GM21825 (cell line): ENCODE data around the gene TNS1.

Source experiments
- ATAC-seq: cut with Tn5 transposase; IDR thresholded peaks from one replicate; pipeline ENCODE4 v1.9.1; 2021; ENCODE audit warnings: mild to moderate bottlenecking, moderate library complexity; ENCODE audit not compliant: unreplicated experiment

The TNS1 gene

DNA sequence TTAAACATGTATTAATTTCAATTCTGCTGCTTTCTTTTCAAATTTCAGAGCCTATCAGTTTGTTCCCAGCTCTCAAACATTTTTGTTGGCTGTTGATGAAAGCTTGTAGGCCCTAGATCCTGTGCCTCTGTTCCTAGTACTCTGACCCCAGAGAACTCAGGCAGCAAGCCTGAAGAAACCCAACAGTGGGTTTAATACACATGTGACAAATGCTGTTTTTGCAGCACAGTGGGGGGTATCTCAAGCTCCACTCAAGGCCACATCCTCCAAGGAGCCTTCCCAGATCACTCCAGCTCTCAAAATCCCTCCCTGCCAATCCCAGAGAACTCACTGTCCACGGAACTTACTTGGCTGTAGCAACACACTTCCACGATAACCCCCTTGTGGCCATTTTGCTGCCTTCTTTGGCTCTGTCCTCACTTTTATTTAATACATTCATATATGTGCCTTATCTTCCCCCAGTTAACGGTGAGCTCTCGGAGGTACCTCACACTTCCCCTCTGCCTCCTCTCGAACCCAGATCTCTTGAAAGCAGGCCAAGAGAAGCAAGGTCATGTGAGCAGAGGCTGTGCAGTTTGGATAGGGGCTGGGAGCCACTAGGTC is 122.4 kb downstream of the TNS1 start:
- ATAC-seq = no peak

DNA sequence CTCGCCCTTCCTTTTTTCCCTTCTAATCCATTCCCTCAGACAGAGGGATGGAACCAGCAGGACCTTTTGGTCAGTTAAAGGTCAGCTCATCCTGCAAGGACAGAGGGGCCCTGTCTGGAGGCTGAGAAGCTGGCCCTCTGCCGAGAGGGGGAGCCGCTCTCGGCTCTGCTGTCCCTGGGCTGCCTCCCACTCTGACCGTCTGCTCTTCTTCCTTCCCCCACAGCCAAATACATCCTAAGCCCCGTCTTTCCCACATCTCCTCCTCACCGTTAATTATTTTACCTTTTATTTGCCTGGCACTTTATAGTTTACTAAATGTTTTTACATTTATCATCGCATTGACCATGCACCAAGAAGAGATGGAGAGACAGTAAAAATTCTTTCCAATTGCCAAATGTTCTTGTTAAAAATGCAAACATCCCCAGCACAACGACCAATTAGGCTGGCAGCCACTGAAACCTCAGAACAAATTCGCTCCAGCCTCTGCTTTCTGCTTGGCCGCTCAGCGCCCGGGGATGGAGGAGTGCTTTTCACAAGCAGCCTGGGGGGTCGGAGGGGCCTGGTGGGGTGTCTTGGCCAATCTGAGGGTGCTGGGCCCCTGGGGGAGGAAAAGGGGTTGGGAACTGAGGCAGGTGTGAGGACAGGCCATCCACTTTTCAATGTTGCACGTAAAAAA is 123.7 kb downstream of the TNS1 start:
- no peak for ATAC-seq

- ATAC-seq = no peak
These were observed 124.9 kb downstream of the TNS1 start for GRCh38 chr2:217877866-217878265.

GRCh38 chr2:217876253-217876570 is 126.6 kb downstream of the TNS1 start:
- ATAC-seq = no peak

DNA sequence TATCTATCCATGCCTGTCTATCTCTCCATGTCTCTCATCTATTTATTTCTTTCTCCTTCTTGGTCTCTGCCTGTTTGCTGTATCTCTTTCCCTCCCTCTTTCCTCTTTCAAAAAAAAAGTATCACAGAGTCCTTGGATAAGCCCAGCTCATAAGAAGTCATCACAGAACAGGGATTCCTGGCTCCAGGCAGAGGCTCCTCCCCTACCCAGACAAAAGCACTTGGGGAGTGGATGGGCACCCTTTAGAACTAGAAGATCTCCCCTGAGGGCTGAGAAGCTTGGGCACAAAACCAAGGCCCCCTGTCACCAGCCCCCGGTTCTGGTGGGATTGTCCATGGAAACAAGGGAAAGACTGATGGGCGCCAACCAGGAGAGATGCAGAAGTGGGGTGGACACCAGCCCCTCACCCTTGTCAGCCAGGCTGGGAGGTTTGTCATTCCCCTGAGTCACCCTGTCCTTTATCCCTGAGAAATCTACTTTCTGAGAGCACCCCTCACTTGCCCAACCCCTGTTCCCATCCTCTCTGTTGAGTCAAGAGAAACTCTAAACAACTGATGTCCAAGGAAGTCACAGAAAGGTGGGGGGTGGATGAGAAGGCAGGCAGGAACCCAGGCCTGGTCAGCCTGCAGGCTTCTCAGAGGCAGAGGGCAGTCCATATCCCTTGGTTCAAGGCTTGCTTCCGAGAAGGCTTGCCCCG is 127.1 kb downstream of the TNS1 start:
- no peak for ATAC-seq

DNA sequence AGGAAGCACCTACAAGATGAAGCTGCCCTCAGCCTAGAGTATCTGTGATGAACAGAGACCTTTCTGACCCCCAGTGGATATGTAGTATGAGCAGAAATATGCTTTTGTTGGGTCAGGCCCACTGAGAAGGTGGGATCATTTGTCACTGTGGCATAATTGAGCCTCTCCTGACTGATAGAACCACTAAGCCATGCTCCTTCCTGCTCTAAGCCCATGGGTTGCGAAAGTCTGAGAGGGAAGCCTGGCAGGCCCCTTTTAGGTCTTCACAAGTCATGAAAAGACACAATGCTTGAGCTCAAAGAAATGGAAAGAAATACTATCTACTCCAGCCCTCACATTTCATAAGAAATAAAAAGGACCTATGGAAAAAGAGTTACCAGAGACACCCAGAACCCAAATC is 127.7 kb downstream of the TNS1 start:
- no peak for ATAC-seq

DNA sequence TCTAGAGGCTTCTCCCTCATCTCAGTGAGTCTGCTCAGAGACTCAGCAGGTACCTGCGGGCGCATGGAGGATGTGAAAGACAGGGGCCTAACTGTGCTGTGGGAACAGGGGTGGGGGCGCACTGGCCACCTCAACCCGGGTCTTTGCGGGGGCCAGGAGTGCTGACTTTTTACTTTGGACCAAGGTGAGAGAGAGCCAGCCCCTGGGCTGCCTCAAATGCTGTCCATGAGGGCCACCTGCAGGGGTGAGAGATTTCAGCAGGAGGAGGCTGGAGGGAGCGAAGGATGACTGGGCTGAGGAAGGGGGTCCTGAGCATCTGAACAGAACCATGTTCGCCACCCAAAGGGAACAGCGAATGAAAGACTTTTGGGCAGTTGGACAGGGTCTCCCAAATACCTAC is 129.4 kb downstream of the TNS1 start:
- ATAC-seq = no peak

GRCh38 chr2:217872319-217872718 is 130.5 kb downstream of the TNS1 start:
- ATAC-seq = no peak

GRCh38 chr2:217870528-217871011 is 132.2 kb downstream of the TNS1 start:
- ATAC-seq = no peak

- no peak for ATAC-seq
These were observed 133.9 kb downstream of the TNS1 start for GRCh38 chr2:217868911-217869334.

DNA sequence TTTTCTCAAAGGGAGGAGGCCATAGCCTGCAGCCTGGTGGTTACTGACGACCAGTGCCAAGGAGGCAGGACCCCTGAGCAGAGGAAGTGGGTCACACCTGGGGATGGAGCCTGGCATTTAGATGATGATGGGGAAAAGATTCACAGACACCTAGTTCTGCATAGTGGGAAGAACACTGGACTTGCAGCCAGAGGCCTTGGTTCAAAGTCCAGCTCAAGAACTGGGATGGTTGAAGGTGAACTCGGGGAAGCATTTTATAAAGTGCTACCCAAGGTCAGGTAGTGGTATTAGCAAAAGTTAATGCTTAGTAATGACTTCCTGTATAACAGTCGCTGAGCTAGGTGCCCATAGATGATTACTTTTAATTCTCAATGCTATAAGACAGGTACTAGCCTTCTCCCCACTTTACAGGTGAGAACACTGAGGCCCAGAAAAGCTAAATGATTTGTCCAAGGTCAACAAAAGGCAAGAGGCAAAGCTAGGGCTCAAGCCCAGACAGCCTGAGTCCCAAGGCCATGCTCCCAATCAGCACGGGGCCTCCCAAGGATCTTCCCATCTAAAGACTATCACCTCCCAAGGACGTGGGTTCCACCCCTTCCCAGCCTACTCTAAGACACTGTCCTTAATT is 134.4 kb downstream of the TNS1 start:
- no peak for ATAC-seq

DNA sequence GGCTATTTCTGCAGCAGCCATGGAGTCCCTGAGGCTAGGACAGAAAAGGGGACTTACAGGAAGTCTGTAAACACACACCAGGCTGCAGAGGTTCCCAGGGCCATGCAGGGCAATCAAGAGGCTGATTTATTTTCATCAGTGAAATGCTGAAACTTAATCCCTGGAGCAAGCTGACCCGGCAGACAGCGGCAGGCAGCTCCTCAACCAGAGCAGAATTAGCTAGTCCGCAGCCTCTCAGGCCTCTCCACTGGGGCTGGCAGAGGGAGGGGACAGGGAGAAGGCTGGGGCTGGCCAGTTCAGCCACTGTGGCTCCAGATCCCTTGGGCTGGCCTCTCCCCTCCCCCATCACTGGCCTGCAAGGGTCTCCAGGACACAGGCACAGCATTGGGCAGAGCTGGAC is 136.3 kb downstream of the TNS1 start:
- no peak for ATAC-seq

DNA sequence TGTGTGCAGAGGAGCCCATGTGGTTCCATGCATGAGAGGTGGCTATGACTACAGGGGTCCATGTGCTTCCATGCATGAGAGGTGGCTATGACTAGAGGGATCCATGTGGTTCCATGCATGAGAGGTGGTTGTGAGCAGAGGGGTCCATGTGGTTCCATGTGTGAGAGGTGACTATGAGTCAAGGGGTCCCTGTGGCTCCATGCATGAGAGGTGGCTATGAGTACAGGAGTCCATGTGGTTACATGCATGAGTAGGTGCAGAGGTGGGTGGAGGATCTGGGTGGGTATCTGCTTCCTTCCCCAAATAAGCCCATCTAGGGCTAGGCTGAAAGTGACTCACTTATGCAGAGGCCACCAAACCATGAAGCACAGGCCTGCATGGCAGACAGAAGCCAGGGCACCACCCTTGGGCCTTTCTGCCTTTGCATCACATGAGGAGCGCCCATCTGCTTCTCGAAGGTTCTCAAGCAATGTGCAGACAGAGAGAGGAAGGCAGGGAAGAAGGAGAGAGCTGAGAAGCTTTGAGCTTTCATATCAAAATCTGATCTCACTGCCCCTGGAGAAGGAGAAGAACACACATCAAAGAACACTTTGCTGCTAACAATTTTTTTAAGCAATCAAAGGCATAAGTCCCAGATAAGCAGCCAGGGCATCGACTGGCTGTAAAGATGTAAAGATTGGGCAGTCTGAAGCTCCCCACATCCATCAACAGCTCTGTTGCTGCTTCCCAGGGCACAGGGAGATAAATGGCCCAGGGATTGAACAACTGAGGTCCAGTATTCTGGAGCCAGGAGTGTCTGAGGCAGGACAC is 137.6 kb downstream of the TNS1 start:
- no peak for ATAC-seq

- no peak for ATAC-seq
These were observed 138.9 kb downstream of the TNS1 start for GRCh38 chr2:217863883-217864282.

- ATAC-seq = no peak
These were observed 141.4 kb downstream of the TNS1 start for GRCh38 chr2:217861334-217861877.

DNA sequence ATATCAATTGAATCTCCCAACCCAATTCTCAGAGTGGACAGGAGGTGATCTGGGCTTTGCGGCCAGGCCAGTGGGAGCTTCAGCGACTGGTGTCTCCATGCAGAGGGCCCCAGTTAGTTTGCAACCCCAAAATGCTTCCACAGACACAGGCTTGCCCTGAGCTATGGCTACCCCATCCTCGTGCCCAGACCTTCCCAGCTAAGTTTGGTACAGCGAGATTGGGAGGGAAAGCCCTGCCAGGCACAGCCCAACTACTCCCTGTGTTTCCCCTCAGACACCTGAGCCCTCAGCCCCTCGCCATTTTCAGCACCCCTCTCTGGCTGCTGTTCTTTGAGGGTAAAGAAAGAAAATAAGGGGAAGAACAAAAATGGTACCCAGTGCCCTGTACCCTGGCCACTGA is 142.9 kb downstream of the TNS1 start:
- ATAC-seq = no peak

- ATAC-seq = no peak
These were observed 144.0 kb downstream of the TNS1 start for GRCh38 chr2:217858519-217859491.

- no peak for ATAC-seq
These were observed 144.9 kb downstream of the TNS1 start for GRCh38 chr2:217857624-217858506.

GRCh38 chr2:217856871-217857270 is 145.9 kb downstream of the TNS1 start:
- no peak for ATAC-seq
